HFFc6 (cell line): ENCODE measurements around the gene SDCCAG8. TPM values are rescaled to one million over a fixed set of nuclear protein-coding genes. Genes with fewer than 3 reads are reported as not detected.

Source experiments
- DNase-seq: peaks from one replicate; pipeline ENCODE4 v3.0.0-alpha.2; 2018
- H3K27ac Mint-ChIP-seq: 2 replicates; pipeline ENCODE4 v1.8.0; 2020; ENCODE audit warnings: mild to moderate bottlenecking, mixed read lengths
- H3K27me3 Mint-ChIP-seq: 2 replicates; pipeline ENCODE4 v1.8.0; 2021; ENCODE audit warnings: mild to moderate bottlenecking, moderate library complexity, mixed read lengths; ENCODE audit not compliant: insufficient read depth
- H3K36me3 Mint-ChIP-seq: 2 replicates; pipeline ENCODE4 v1.8.0; 2021; ENCODE audit warnings: low read depth, mixed read lengths
- H3K4me1 Mint-ChIP-seq: 2 replicates; pipeline ENCODE4 v1.8.0; 2020; ENCODE audit warnings: low read depth, mixed read lengths
- H3K4me3 Mint-ChIP-seq: 2 replicates; pipeline ENCODE4 v1.8.0; 2020; ENCODE audit warnings: mild to moderate bottlenecking, moderate library complexity, mixed read lengths
- H3K9me3 Mint-ChIP-seq: 2 replicates; pipeline ENCODE4 v1.8.0; 2020; ENCODE audit warnings: mild to moderate bottlenecking, mixed read lengths
- CTCF ChIP-seq: fragments of 200-600 bp; sonication (generic); IDR thresholded peaks from 2 replicates; pipeline ENCODE4 v1.5.0; 2021; ENCODE audit warnings: antibody characterized with exemption, mild to moderate bottlenecking
- total RNA-seq, 6 experiments: library from RNA; stranded (reverse); fragmentation: NEBNext Ultra II Directional; extraction: Animal tissue kit (Norgen Biotek cat#: 25700); gene quantifications; 2 replicates in 1 of 6; 3 replicates in 5 of 6; pipeline ENCODE4 v1.2.3, GENCODE V29; 2021

SDCCAG8 gene
- total RNA-seq, 6 experiments from 2014 or later, result 22.3 to 31.2 (median 26.1) TPM

- peak; percentile 82 for DNase-seq
Observed at GRCh38 chr1:243254233-243254926, 1.5 kb upstream of the SDCCAG8 start.

GRCh38 chr1:243254927-243255790 is 682 bp upstream of the SDCCAG8 start, which contains the start of gene CEP170:
TSS of gene CEP170 (minus strand) at chr1:243255281. CDS start at chr1:243225280, 30,001 bp downstream.
- peak within 1 kb of the TSS; percentile 98 for H3K4me3 Mint-ChIP-seq
- H3K27ac Mint-ChIP-seq, result peak within 1 kb of the TSS; percentile 98
- H3K4me1 Mint-ChIP-seq, result peaks cover 39% of the 10 kb centered on the region

More at GRCh38 chr1:243254233-243254926, 1.5 kb upstream of the SDCCAG8 start:
- Mint-ChIP-seq H3K4me1 (peaks cover 40% of the 10 kb centered on the region), H3K4me3 (peak overlapping the region; percentile 95), H3K27me3 (peaks cover under 1% of the 10 kb centered on the region), H3K27ac (peak overlapping the region; percentile 89), H3K9me3 (no peaks in the 10 kb centered on the region), H3K36me3 (peaks cover 9% of the 10 kb centered on the region)
- peak; percentile 20; the same call in 1 of the 2 replicates for TF ChIP-seq CTCF

GRCh38 chr1:243256590-243256989 is 749 bp downstream of the SDCCAG8 start:
- Mint-ChIP-seq H3K4me3 (peak overlapping the region; percentile 98), H3K36me3 (peaks cover 14% of the 10 kb centered on the region), H3K4me1 (peaks cover 39% of the 10 kb centered on the region), H3K9me3 (no peaks in the 10 kb centered on the region), H3K27ac (peak overlapping the region; percentile 98), H3K27me3 (peaks cover 2% of the 10 kb centered on the region)
- DNase-seq, result no peak
- no peak for TF ChIP-seq CTCF

More at GRCh38 chr1:243254927-243255790, 682 bp upstream of the SDCCAG8 start, which contains the start of gene CEP170:
- Mint-ChIP-seq H3K9me3 (no peaks in the 10 kb centered on the region), H3K27me3 (peaks cover 2% of the 10 kb centered on the region), H3K36me3 (peaks cover 14% of the 10 kb centered on the region)
- TF ChIP-seq CTCF, result 0 out of 2 replicates have a peak, but pooled peaks have one; percentile 3
- DNase-seq, result peak; percentile 89

GRCh38 chr1:243257189-243257588 is 1.3 kb downstream of the SDCCAG8 start:
- no peak for TF ChIP-seq CTCF
- DNase-seq, result no peak
- Mint-ChIP-seq H3K27me3 (peaks cover 2% of the 10 kb centered on the region), H3K9me3 (no peaks in the 10 kb centered on the region), H3K4me3 (peak overlapping the region; percentile 98), H3K36me3 (peaks cover 14% of the 10 kb centered on the region), H3K4me1 (peaks cover 35% of the 10 kb centered on the region), H3K27ac (no peak overlapping the region)

- no peak for TF ChIP-seq CTCF
- peaks cover 46% of the 10 kb centered on the region for H3K4me1 Mint-ChIP-seq
- no peak for DNase-seq
- H3K4me3 Mint-ChIP-seq, result no peak overlapping the region
- H3K9me3 Mint-ChIP-seq, result no peaks in the 10 kb centered on the region
- peaks cover 14% of the 10 kb centered on the region for H3K36me3 Mint-ChIP-seq
- H3K27me3 Mint-ChIP-seq, result peaks cover 2% of the 10 kb centered on the region
- no peak overlapping the region for H3K27ac Mint-ChIP-seq
Observed at GRCh38 chr1:243258731-243259130, 2.9 kb downstream of the SDCCAG8 start.
